OCI-LY3 (cell line): ENCODE results near the gene PRCD.
"Not testable (repeated sequence)": the region's sequence is repeated elsewhere in the genome, so short reads cannot be mapped to it uniquely, and the experiment has no call there.

Experiments
- H2AFZ ChIP-seq: fragments of 200-600, 300-600 bp; shearing (Covaris generic); 2 replicates; pipeline ENCODE4 v1.6.0; 2014; ENCODE audit warnings: antibody characterized with exemption, low read depth, low read length
- H3K27ac ChIP-seq: fragments of 200-600, 300-600 bp; sonication (generic); 2 replicates; pipeline ENCODE4 v1.5.1; 2014; ENCODE audit warnings: mild to moderate bottlenecking, low read length, moderate library complexity, mixed read lengths
- H3K27me3 ChIP-seq: fragments of 200-600, 300-600 bp; sonication (generic); 2 replicates; pipeline ENCODE4 v1.6.1; 2014; ENCODE audit warnings: low read depth, low read length, mixed read lengths
- H3K36me3 ChIP-seq: fragments of 200-600, 300-600 bp; sonication (generic); replicated peaks from 2 replicates; pipeline ENCODE3; 2014; ENCODE audit warnings: low read depth, low read length, mixed read lengths
- H3K4me1 ChIP-seq: fragments of 300-600, 200-600 bp; sonication (generic); 2 replicates; pipeline ENCODE4 v1.6.1; 2014; ENCODE audit warnings: low read length, mixed read lengths
- H3K4me2 ChIP-seq: fragments of 200-600, 300-600 bp; sonication (generic); 2 replicates; pipeline ENCODE4 v1.6.1; 2014; ENCODE audit warnings: low read length, mixed read lengths
- H3K4me3 ChIP-seq: fragments of 300-600, 200-600 bp; sonication (generic); 2 replicates; pipeline ENCODE4 v1.5.1; 2014; ENCODE audit warnings: antibody characterized with exemption, mild to moderate bottlenecking, low read length, moderate library complexity
- H3K79me2 ChIP-seq: fragments of 300-600, 200-600 bp; shearing (Covaris generic); 2 replicates; pipeline ENCODE4 v1.6.1; 2014; ENCODE audit warnings: mild to moderate bottlenecking, low read length, mixed read lengths
- H3K9ac ChIP-seq: fragments of 300-600, 200-600 bp; shearing (Covaris generic); 2 replicates; pipeline ENCODE4 v1.6.0; 2014; ENCODE audit warnings: mild to moderate bottlenecking, low read length, moderate library complexity
- H3K9me3 ChIP-seq: fragments of 200-600, 300-600 bp; shearing (Covaris generic); 2 replicates; pipeline ENCODE4 v1.6.1; 2014; ENCODE audit warnings: low read length, mixed read lengths; ENCODE audit not compliant: insufficient read depth
- H4K20me1 ChIP-seq: fragments of 200-600, 300-600 bp; sonication (generic); 2 replicates; pipeline ENCODE4 v1.6.1; 2016; ENCODE audit warnings: low read length, mixed read lengths; ENCODE audit not compliant: insufficient read depth
- CTCF ChIP-seq: fragments of 200-600, 300-600 bp; sonication (generic); IDR thresholded peaks from 2 replicates; pipeline ENCODE4 v1.5.1; 2014; ENCODE audit warnings: antibody characterized with exemption, low read length, low read depth
- EZH2phosphoT487 ChIP-seq: fragments of 200-600 bp; shearing (Covaris generic); IDR thresholded peaks from 2 replicates; pipeline ENCODE4 v1.6.1; 2018; ENCODE audit warnings: antibody characterized with exemption, mixed run types, low read depth

The PRCD gene

GRCh38 chr17:76504117-76504516 lies 35.7 kb upstream of the PRCD start:
- H3K9ac ChIP-seq: no peak overlapping the region
- H3K27ac ChIP-seq: no peak overlapping the region
- no peaks in the 10 kb centered on the region for H3K27me3 ChIP-seq
- no peak overlapping the region for H3K4me2 ChIP-seq
- peaks cover 26% of the 10 kb centered on the region for H3K4me1 ChIP-seq
- no peaks in the 10 kb centered on the region for H4K20me1 ChIP-seq
- H2AFZ ChIP-seq: no peak overlapping the region
- peaks cover 20% of the 10 kb centered on the region for H3K79me2 ChIP-seq
- H3K9me3 ChIP-seq: no peaks in the 10 kb centered on the region
- H3K36me3 ChIP-seq: peaks cover 4% of the 10 kb centered on the region
- no peak overlapping the region for H3K4me3 ChIP-seq
- TF ChIP-seq CTCF: 0 out of 2 replicates have a peak, but pooled peaks have one; percentile 13
- TF ChIP-seq EZH2phosphoT487: no peak

GRCh38 chr17:76506408-76507345 lies 33.2 kb upstream of the PRCD start:
- H3K4me2 ChIP-seq: peak overlapping the region; percentile 69
- no peak overlapping the region for H3K27ac ChIP-seq
- no peaks in the 10 kb centered on the region for H3K9me3 ChIP-seq
- peaks cover 15% of the 10 kb centered on the region for H3K4me1 ChIP-seq
- peak overlapping the region; percentile 92 for H2AFZ ChIP-seq
- H4K20me1 ChIP-seq: no peaks in the 10 kb centered on the region
- peak; percentile 89 for TF ChIP-seq CTCF
- no peak for TF ChIP-seq EZH2phosphoT487
- peak overlapping the region; percentile 50 for H3K4me3 ChIP-seq
- no peaks in the 10 kb centered on the region for H3K27me3 ChIP-seq
- H3K79me2 ChIP-seq: no peaks in the 10 kb centered on the region
- peak overlapping the region; percentile 37; the same call in 1 of the 2 replicates for H3K9ac ChIP-seq
- H3K36me3 ChIP-seq: no peaks in the 10 kb centered on the region

- H3K9ac ChIP-seq, H3K4me2 ChIP-seq: not testable (repeated sequence)
Measured at GRCh38 chr17:76508472-76509063, 31.3 kb upstream of the PRCD start.

GRCh38 chr17:76510831-76511244 lies 29.0 kb upstream of the PRCD start:
- no peak overlapping the region for H3K9ac ChIP-seq
- peaks cover 18% of the 10 kb centered on the region for H3K4me1 ChIP-seq
- no peak overlapping the region for H3K4me2 ChIP-seq
- H3K4me3 ChIP-seq: no peak overlapping the region
- TF ChIP-seq CTCF (no peak), EZH2phosphoT487 (no peak)
- H3K27me3 ChIP-seq: no peaks in the 10 kb centered on the region
- H3K79me2 ChIP-seq: no peaks in the 10 kb centered on the region
- no peak overlapping the region for H3K27ac ChIP-seq
- no peaks in the 10 kb centered on the region for H4K20me1 ChIP-seq
- no peak overlapping the region for H2AFZ ChIP-seq
- no peaks in the 10 kb centered on the region for H3K9me3 ChIP-seq
- H3K36me3 ChIP-seq: no peaks in the 10 kb centered on the region

More at GRCh38 chr17:76508472-76509063, 31.3 kb upstream of the PRCD start:
- H4K20me1 ChIP-seq, H3K36me3 ChIP-seq, H3K27ac ChIP-seq, H3K9me3 ChIP-seq, H3K27me3 ChIP-seq, H3K79me2 ChIP-seq, H3K4me3 ChIP-seq, H2AFZ ChIP-seq: not testable (repeated sequence)
- H3K4me1 ChIP-seq: peaks cover 10% of the 10 kb centered on the region
